ENCODE results near the gene TACC3. TPM values are rescaled to one million over a fixed set of nuclear protein-coding genes. Genes with fewer than 3 reads are reported as not detected.
A peak's percentile ranks its signal among the peaks of the same experiment; 100 is the strongest.

TACC3 gene
- total RNA-seq, 1 experiment from 2014 or later, result 156 TPM

GRCh38 chr4:1703867-1704266 lies 17.5 kb upstream of the TACC3 start:
- H2AFZ ChIP-seq (ENCODE audit: low read length), result no peak overlapping the region
- no peak overlapping the region for H3K4ac ChIP-seq (ENCODE audit: low read depth, low read length)
- H3K4me1 ChIP-seq (ENCODE audit: insufficient read depth, low read length), result no peaks in the 10 kb centered on the region
- no peak overlapping the region for H2AK5ac ChIP-seq (ENCODE audit: insufficient read length, low read length)
- no peaks in the 10 kb centered on the region for H3K9me3 ChIP-seq (ENCODE audit: control insufficient read depth, low read depth, low read length)
- peaks cover 7% of the 10 kb centered on the region; the same call in 1 of the 2 replicates for H3K79me2 ChIP-seq (ENCODE audit: insufficient read depth, low read length)
- H3K23ac ChIP-seq (ENCODE audit: insufficient read length, low read depth, low read length), result no peak overlapping the region
- no peak overlapping the region for H3K4me2 ChIP-seq (ENCODE audit: insufficient read depth, insufficient read length, low read length)
- H2BK120ac ChIP-seq (ENCODE audit: low read depth, low read length, poor library complexity, severe bottlenecking), result no peak overlapping the region
- H3K27me3 ChIP-seq (ENCODE audit: insufficient read depth, low read length), result no peaks in the 10 kb centered on the region; the same call in 1 of the 2 replicates
- H3K79me1 ChIP-seq (ENCODE audit: insufficient read depth, low read depth, low read length, poor library complexity, severe bottlenecking), result peaks cover 10% of the 10 kb centered on the region
- 0 out of 7 replicates have a peak overlapping the region, but pooled peaks of 1 of the 3 experiments have one; percentile 32 for H3K27ac Mint-ChIP-seq
- DNase-seq, result no peak
- H3K27me3 Mint-ChIP-seq (ENCODE audit: low read depth), result no peaks in the 10 kb centered on the region
- peaks cover 0 to 4% of the 10 kb centered on the region in 2 experiments; a peak in 1 of 4 replicates for H3K4me1 Mint-ChIP-seq
- no peak overlapping the region for H4K91ac ChIP-seq (ENCODE audit: insufficient read length, low read depth, low read length)
- H3K36me3 Mint-ChIP-seq (ENCODE audit: insufficient read depth in 1 of 3, low read depth in 3 of 3), result peaks cover 22 to 82% (median 72%) of the 10 kb centered on the region in 3 experiments; a peak in 6 of 7 replicates
- no peak for TF ChIP-seq CTCF (conservative IDR thresholded peaks at IDR 0.05)
- H2BK5ac ChIP-seq (ENCODE audit: insufficient read length, low read length), result no peak overlapping the region
- H3K27ac ChIP-seq (ENCODE audit: insufficient read length, low read depth, low read length), result no peak overlapping the region
- H4K8ac ChIP-seq (replicated peaks; ENCODE audit: insufficient read length, low read depth, low read length), result no peak overlapping the region
- H3T11ph ChIP-seq (ENCODE audit: low read length), result no peak overlapping the region
- no peak overlapping the region for H3K9ac ChIP-seq (ENCODE audit: extremely low read depth, insufficient read length, low read length)
- no peak overlapping the region for H2BK12ac ChIP-seq (ENCODE audit: insufficient read length, low read depth, low read length)
- H4K5ac ChIP-seq (ENCODE audit: insufficient read length, low read depth, low read length), result no peak overlapping the region
- H3K14ac ChIP-seq (ENCODE audit: insufficient read depth, low read length), result no peak overlapping the region
- H4K20me1 ChIP-seq (ENCODE audit: control insufficient read depth, insufficient read depth, insufficient read length), result no peaks in the 10 kb centered on the region
- H3K9me3 Mint-ChIP-seq, result no peaks in the 10 kb centered on the region
- H3K56ac ChIP-seq (ENCODE audit: insufficient read length, low read depth, low read length), result no peak overlapping the region
- H2BK20ac ChIP-seq (ENCODE audit: low read depth, low read length, poor library complexity, severe bottlenecking), result no peak overlapping the region
- H3K23me2 ChIP-seq (ENCODE audit: insufficient read length, low read depth, low read length, poor library complexity, severe bottlenecking), result no peaks in the 10 kb centered on the region
- no CpG with 5 or more reads among the region's 1 CpG for WGBS (ENCODE audit: extremely low coverage, insufficient read length, low lambda C conversion rate)
- H3K4me3 Mint-ChIP-seq, result no peak overlapping the region
- H2BK15ac ChIP-seq (ENCODE audit: low read depth, low read length), result no peak overlapping the region
- H3K18ac ChIP-seq (ENCODE audit: insufficient read length, low read depth, low read length), result no peak overlapping the region
